Peyer's patch (tissue), 4 donors: ENCODE data around the gene C4orf17.

ENCODE experiments used
- CTCF ChIP-seq, 6 experiments: fragments of 450-650 bp in 4 of 6; fragments of 200-600 bp in 2 of 6; sonication (generic) in 1 of 6; IDR thresholded peaks; one replicate each; pipeline ENCODE4 v1.5.1; 2017 to 2019; ENCODE audit warnings: antibody characterized with exemption in 6 of 6, mild to moderate bottlenecking in 3 of 6, moderate library complexity in 1 of 6
- POLR2A ChIP-seq, 2 donors: fragments of 450-650 bp; IDR thresholded peaks; one replicate each; pipeline ENCODE4 v1.5.1; 2017; ENCODE audit warnings: antibody characterized with exemption in 2 of 2, mild to moderate bottlenecking in 2 of 2, moderate library complexity in 2 of 2

- peak; percentile 32 to 93 (median 81) for TF ChIP-seq CTCF (IDR thresholded peaks at IDR 0.05)
- TF ChIP-seq POLR2A (IDR thresholded peaks at IDR 0.05), result no peak
Measured at GRCh38 chr4:99462875-99463464, 47.9 kb upstream of the C4orf17 start.
